ENCODE results near the gene RHEBL1.

GRCh38 chr12:49026678-49027480 lies 42.9 kb downstream of the RHEBL1 start:
- TF ChIP-seq EZH2 (IDR thresholded peaks at IDR 0.05; ENCODE audit: insufficient read depth, poor library complexity, severe bottlenecking), result no peak
- TF ChIP-seq EZH2phosphoT487 (IDR thresholded peaks at IDR 0.05; ENCODE audit: insufficient read depth, low read depth), result no peak

All from GM23248 (cell line).